ENCODE results near the gene FAM156A. TPM values are rescaled to one million over a fixed set of nuclear protein-coding genes. Genes with fewer than 3 reads are reported as not detected.
"Not testable (repeated sequence)": the region's sequence is repeated elsewhere in the genome, so short reads cannot be mapped to it uniquely, and the experiment has no call there.

FAM156A gene
- total RNA-seq, 1 experiment from 2014 or later, result 21.7 TPM

GRCh38 chrX:52966993-52967738 lies 8.8 kb upstream of the FAM156A start:
- not testable (repeated sequence) for DNase-seq (ENCODE audit: low read depth)

DNA sequence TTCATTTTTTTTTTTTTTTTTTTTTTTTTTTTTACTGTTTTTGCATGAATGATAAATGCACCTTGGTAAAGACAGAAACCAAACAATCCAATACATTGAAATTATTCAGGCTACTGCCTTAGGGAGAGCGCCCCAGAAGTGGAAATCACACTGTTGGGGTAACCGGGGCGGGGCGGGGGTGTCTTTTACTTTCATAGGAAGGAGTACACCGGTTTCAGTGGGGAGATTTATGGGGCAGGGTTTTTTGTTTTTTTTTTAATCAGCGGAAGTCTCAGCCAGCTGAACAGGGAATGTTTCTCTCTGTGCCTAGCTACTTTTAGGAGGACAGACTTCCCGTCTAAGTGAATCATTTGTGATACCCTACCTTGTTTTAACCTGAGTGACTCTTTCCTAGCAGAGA lies 643 bp upstream of the FAM156A start:
- DNase-seq (ENCODE audit: low read depth), result not testable (repeated sequence)

DNA sequence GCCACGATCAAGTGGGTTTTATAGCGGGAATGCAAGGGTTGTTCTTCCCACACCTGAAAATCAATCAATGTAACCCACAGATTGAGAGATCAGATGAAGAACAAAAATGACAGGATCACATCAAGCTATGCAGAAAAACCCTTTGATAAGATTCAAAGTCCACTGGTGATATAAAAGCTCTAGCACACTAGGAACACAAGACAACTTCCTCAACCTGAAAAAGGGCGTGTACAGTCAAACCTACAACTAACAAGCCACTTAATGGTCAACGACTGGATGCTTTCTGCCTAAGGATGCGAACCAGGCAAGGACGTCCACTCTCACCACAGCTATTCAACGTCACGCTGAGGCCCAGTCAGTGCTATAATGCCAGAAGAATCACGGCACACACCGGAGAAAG lies 8.4 kb downstream of the FAM156A start:
- DNase-seq (ENCODE audit: low read depth), result not testable (repeated sequence)

GRCh38 chrX:52949325-52949724 lies 9.0 kb downstream of the FAM156A start:
- DNase-seq (ENCODE audit: low read depth), result not testable (repeated sequence)

DNA sequence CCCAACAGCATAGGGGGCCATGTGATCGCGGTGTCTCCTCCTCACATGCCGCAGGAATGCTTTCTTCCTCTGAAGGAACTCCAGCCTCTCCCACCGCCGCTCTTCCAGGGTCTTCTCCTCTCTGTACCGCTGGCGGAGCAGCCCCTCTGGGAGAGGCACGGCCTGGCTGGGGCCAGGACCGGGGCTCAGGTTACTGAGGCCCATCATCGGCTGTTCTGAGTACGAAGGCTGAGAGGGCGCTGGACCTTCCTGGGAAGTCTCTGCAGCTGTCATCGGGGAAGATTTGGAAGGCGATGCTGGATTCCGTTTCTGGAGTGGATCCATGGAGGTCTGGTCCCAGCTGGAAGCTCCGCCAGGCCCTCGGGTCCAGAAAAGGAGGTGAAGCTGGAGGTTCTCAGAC lies 10.1 kb downstream of the FAM156A start:
- not testable (repeated sequence) for DNase-seq (ENCODE audit: low read depth)

DNA sequence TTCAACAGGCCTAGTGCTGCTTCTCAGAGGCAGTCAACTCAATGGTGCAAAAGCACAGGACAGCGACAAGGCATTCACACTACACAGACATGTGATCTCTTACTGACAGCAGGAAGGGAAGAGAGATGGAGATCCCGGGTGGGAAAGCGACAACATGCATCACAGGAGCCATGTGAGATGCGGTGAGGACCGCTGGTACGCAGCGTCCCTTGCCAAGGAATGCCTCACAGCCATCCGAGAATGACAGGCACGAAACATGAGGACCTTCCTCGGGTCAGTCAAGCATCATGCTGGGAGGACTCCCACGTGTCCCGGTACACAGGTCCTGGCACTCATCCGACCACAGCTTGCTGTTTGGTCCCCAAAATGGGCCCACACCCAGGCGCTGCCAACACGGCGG lies 10.8 kb downstream of the FAM156A start:
- DNase-seq (ENCODE audit: low read depth), result not testable (repeated sequence)

- DNase-seq (ENCODE audit: low read depth), result not testable (repeated sequence)
These were observed 12.4 kb downstream of the FAM156A start for GRCh38 chrX:52945838-52946494.

GRCh38 chrX:52941728-52942127 lies 16.6 kb downstream of the FAM156A start:
- DNase-seq (ENCODE audit: low read depth), result not testable (repeated sequence)

DNA sequence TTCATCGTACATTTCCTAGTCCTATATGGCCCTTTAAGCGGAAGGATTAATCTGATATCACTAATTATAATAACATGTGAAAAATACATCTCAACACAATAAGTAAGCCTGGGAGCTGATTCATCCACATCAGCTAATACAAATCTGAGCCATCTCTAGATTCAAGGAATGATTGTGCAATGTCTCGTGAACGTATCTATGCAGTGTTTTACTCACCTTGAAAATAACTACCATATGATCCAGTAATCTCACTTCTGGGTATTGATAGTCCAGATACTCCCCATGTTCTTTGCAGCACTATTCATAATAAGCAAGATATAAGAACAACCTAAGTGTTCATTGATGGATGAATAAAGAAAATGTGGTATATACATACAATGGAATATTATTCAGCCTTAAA lies 17.6 kb downstream of the FAM156A start:
- not testable (repeated sequence) for DNase-seq (ENCODE audit: low read depth)

GRCh38 chrX:52935470-52935784 lies 22.9 kb downstream of the FAM156A start:
- DNase-seq (ENCODE audit: low read depth), result not testable (repeated sequence)

- DNase-seq (ENCODE audit: low read depth), result peak; percentile 93
These were observed 23.4 kb downstream of the FAM156A start for GRCh38 chrX:52934704-52935469.

DNA sequence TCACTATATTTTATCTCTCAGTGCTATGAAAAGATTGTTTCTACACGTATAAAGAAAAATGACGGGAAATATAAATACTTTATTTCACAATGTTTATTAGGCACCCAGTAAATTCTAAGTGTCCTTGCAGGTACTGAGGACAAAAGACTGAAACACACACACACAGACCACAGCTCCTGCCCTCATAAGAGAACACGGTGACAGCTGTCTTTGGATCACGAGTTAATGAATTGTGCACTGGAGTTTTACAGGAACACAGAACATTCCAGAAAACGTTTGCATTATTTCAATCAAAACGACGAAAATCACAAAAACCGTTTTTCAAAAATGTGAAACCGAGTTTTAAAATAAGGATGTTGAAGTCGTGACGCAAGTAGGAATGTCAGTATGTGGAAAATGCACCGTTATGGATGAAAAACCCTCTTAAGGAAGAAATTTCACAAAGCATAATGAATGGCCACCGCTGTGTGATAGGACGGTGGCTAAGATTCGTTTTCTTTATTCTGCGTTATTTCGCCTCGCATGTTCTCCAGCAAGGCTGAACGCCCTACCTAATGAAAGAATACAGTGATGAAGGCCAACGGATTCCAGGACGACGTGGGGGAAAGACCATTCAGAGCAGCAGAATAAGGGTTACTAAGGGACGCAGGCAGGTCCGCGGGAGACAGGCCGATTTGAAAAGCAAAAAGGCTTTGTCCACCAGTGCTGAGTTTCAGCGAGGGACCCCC lies 24.2 kb downstream of the FAM156A start:
- no peak for DNase-seq (ENCODE audit: low read depth)

- no peak for DNase-seq (ENCODE audit: low read depth)
These were observed 25.1 kb downstream of the FAM156A start for GRCh38 chrX:52933213-52933612.

DNA sequence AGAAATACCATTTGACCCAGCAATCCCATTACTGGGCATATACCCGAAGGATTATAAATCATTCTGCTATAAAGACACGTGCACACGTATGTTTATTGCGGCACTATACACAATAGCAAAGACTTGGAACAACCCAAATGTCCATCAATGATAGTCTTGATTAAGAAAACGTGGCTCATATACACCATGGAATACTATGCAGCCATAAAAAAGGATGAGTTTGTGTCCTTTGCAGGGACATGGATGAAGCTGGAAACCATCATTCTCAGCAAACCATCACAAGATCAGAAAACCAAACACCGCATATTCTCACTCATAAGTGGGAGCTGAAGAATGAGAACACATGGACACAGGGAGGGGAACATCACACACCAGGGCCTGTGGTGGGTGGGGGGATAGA lies 28.1 kb downstream of the FAM156A start:
- not testable (repeated sequence) for DNase-seq (ENCODE audit: low read depth)

GRCh38 chrX:52923781-52924241 lies 34.5 kb downstream of the FAM156A start:
- peak; percentile 31 for DNase-seq (ENCODE audit: low read depth)

DNA sequence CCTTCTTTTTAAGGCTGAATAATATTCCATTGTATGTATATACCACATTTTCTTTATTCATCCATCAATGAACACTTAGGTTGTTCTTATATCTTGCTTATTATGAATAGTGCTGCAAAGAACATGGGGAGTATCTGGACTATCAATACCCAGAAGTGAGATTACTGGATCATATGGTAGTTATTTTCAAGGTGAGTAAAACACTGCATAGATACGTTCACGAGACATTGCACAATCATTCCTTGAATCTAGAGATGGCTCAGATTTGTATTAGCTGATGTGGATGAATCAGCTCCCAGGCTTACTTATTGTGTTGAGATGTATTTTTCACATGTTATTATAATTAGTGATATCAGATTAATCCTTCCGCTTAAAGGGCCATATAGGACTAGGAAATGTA lies 43.6 kb downstream of the FAM156A start:
- DNase-seq (ENCODE audit: low read depth), result not testable (repeated sequence)

DNA sequence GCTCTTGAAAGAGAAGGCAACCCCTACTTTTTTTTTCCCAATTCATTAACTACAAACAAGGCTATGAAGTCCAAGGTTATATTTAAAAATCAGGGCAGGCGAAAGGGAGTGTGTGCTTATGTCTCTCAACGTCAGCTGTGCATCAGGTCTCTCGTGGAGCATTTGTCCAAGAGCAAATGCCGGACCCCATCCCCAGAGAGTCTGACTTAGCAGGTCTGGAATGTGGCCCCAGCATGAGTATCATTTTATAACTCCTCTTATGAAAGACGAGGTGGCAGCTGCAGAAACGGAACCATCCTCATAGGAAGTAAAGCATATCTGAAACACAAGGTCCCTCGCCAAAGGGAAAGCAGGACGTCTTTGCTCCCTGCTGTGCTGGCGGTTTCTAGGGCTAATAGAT lies 44.6 kb downstream of the FAM156A start:
- DNase-seq (ENCODE audit: low read depth), result not testable (repeated sequence)

GRCh38 chrX:52909313-52909969 lies 48.9 kb downstream of the FAM156A start:
- not testable (repeated sequence) for DNase-seq (ENCODE audit: low read depth)

GRCh38 chrX:52907900-52908299 lies 50.4 kb downstream of the FAM156A start:
- not testable (repeated sequence) for DNase-seq (ENCODE audit: low read depth)

DNA sequence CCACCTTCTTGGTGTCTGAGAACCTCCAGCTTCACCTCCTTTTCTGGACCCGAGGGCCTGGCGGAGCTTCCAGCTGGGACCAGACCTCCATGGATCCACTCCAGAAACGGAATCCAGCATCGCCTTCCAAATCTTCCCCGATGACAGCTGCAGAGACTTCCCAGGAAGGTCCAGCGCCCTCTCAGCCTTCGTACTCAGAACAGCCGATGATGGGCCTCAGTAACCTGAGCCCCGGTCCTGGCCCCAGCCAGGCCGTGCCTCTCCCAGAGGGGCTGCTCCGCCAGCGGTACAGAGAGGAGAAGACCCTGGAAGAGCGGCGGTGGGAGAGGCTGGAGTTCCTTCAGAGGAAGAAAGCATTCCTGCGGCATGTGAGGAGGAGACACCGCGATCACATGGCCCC lies 51.2 kb downstream of the FAM156A start:
- not testable (repeated sequence) for DNase-seq (ENCODE audit: low read depth)

DNA sequence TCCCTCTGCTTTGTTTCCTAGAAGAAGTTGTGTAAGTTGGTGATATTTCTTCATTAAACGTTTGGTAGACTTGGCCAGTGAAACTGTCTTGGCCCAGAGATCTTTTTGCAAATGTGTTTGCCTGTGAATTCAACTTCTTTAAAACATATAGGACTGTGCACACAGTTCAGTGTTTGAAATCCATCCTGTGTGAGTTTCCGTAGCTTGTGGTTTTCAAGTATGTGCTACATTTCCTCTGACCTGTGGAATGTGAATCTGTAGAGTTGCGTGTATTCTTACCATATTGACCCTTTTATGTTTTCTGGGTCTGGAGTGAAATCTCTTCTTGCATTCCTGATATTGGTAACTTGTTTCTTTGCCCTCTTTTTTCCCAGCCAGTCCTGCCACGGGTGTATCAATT lies 52.2 kb downstream of the FAM156A start:
- not testable (repeated sequence) for DNase-seq (ENCODE audit: low read depth)
